Measurements from ENCODE around the gene ZNFX1.
"Not testable (repeated sequence)": the region's sequence is repeated elsewhere in the genome, so short reads cannot be mapped to it uniquely, and the experiment has no call there.

GRCh38 chr20:49192944-49193518 lies 84.8 kb downstream of the ZNFX1 start:
- not testable (repeated sequence) for TF ChIP-seq CTCF (IDR thresholded peaks at IDR 0.05; ENCODE audit: low read length); EZH2 (optimal IDR thresholded peaks at IDR 0.05; ENCODE audit: low read depth, low read length); EZH2phosphoT487 (IDR thresholded peaks at IDR 0.05; ENCODE audit: low read length)
